Tibial nerve (tissue), 4 donors: ENCODE data around the gene ZBTB7C.

Experiments
- EP300 ChIP-seq, 2 donors: sonication (generic); formaldehyde crosslinking; IDR thresholded peaks; one replicate each; pipeline ENCODE4 v1.6.1; 2017; ENCODE audit warnings: antibody characterized with exemption in 2 of 2, mild to moderate bottlenecking in 1 of 2
- POLR2A ChIP-seq, 2 donors: fragments of 450-650 bp; IDR thresholded peaks; one replicate each; pipeline ENCODE4 v1.6.1; 2017; ENCODE audit warnings: antibody characterized with exemption in 2 of 2, mild to moderate bottlenecking in 2 of 2, moderate library complexity in 2 of 2
- TF ChIP-seq, protein P1 (sequence below), 5 experiments: fragments of 200-600 bp in 3 of 5; fragments of 450-650 bp in 2 of 5; sonication (generic) in 3 of 5; IDR thresholded peaks; one replicate each; pipeline ENCODE4 v1.5.1; 2016 to 2019; ENCODE audit warnings: antibody characterized with exemption in 5 of 5, mild to moderate bottlenecking in 3 of 5, moderate library complexity in 2 of 5

DNA sequence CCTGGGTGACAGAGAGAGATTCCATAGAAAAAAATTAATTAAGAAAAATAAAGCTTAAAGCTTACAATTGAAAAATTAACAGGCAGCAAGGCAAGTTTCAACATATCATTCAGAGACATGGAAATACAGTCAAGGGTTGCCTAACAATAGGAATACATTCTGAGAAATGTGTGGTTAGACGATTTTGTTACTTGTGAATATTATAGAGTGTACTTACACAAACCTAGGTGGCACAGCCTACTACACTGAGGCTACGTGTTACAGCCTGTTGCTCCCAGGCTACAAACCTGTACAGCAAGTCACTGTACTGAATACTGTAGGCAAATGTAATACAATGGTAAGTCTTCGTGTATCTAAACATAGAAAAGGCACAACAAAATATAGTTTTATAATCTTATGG, 27.7 kb upstream of the ZBTB7C start:
- TF ChIP-seq POLR2A (IDR thresholded peaks at IDR 0.05) (no peak), EP300 (IDR thresholded peaks at IDR 0.05) (no peak)
- TF ChIP-seq, protein P1, sequence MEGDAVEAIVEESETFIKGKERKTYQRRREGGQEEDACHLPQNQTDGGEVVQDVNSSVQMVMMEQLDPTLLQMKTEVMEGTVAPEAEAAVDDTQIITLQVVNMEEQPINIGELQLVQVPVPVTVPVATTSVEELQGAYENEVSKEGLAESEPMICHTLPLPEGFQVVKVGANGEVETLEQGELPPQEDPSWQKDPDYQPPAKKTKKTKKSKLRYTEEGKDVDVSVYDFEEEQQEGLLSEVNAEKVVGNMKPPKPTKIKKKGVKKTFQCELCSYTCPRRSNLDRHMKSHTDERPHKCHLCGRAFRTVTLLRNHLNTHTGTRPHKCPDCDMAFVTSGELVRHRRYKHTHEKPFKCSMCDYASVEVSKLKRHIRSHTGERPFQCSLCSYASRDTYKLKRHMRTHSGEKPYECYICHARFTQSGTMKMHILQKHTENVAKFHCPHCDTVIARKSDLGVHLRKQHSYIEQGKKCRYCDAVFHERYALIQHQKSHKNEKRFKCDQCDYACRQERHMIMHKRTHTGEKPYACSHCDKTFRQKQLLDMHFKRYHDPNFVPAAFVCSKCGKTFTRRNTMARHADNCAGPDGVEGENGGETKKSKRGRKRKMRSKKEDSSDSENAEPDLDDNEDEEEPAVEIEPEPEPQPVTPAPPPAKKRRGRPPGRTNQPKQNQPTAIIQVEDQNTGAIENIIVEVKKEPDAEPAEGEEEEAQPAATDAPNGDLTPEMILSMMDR (IDR thresholded peaks at IDR 0.05), result no peak
